Neural progenitor cell (in vitro differentiated cells): ENCODE data around the gene UNC45A.

Experiments used
- EZH2 ChIP-seq: fragments of 200-600 bp; sonication (generic); IDR thresholded peaks from 2 replicates; pipeline ENCODE4 v1.6.1; 2017; ENCODE audit warnings: antibody characterized with exemption, mild to moderate bottlenecking, moderate library complexity
- EZH2phosphoT487 ChIP-seq: fragments of 200-600 bp; sonication (generic); IDR thresholded peaks from 2 replicates; pipeline ENCODE4 v1.6.1; 2017; ENCODE audit warnings: antibody characterized with exemption
- TF ChIP-seq, protein P1 (sequence below): fragments of 200-600 bp; sonication (generic); IDR thresholded peaks from 2 replicates; pipeline ENCODE4 v1.5.1; 2017; ENCODE audit warnings: antibody characterized with exemption, mild to moderate bottlenecking

GRCh38 chr15:90939756-90940155 lies 4.7 kb downstream of the UNC45A start:
- TF ChIP-seq, protein P1, sequence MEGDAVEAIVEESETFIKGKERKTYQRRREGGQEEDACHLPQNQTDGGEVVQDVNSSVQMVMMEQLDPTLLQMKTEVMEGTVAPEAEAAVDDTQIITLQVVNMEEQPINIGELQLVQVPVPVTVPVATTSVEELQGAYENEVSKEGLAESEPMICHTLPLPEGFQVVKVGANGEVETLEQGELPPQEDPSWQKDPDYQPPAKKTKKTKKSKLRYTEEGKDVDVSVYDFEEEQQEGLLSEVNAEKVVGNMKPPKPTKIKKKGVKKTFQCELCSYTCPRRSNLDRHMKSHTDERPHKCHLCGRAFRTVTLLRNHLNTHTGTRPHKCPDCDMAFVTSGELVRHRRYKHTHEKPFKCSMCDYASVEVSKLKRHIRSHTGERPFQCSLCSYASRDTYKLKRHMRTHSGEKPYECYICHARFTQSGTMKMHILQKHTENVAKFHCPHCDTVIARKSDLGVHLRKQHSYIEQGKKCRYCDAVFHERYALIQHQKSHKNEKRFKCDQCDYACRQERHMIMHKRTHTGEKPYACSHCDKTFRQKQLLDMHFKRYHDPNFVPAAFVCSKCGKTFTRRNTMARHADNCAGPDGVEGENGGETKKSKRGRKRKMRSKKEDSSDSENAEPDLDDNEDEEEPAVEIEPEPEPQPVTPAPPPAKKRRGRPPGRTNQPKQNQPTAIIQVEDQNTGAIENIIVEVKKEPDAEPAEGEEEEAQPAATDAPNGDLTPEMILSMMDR, result no peak
- TF ChIP-seq EZH2phosphoT487, result no peak
- no peak for TF ChIP-seq EZH2
